GM18867 (cell line): Measurements from ENCODE around the gene AXIN1.
"Not testable (repeated sequence)": the region's sequence is repeated elsewhere in the genome, so short reads cannot be mapped to it uniquely, and the experiment has no call there.

Experiments
- ATAC-seq: cut with Tn5 transposase; IDR thresholded peaks from one replicate; pipeline ENCODE4 v1.9.1; 2021; ENCODE audit warnings: mild to moderate bottlenecking, moderate library complexity; ENCODE audit not compliant: unreplicated experiment

The AXIN1 gene

DNA sequence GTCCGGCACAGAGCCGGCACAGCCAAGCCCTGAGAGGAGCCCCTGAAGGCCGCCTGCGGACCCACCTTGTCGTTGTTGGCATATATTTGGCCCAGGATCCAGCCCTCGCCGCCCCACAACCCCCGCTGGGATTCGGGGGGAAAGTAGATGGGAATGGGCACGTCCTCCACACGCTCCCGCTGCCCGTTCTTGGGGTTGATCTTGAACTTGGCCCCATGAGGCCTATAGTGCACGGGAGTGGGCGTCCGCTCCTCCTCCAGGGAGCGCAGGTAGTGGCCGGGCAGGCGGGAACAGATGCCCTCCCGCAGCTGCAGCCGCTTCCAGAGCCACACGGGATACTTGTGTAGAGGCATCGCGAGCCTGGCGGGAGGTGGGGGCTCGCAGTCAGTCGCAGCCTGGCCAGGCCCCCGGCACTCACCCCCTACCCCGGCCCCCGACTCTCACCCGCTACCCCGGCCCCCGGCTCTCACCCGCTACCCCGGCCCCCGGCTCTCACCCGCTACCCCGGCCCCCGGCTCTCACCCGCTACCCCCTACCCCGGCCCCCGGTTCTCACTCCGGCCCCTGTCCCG, 17.4 kb upstream of the AXIN1 start:
- no peak for ATAC-seq

DNA sequence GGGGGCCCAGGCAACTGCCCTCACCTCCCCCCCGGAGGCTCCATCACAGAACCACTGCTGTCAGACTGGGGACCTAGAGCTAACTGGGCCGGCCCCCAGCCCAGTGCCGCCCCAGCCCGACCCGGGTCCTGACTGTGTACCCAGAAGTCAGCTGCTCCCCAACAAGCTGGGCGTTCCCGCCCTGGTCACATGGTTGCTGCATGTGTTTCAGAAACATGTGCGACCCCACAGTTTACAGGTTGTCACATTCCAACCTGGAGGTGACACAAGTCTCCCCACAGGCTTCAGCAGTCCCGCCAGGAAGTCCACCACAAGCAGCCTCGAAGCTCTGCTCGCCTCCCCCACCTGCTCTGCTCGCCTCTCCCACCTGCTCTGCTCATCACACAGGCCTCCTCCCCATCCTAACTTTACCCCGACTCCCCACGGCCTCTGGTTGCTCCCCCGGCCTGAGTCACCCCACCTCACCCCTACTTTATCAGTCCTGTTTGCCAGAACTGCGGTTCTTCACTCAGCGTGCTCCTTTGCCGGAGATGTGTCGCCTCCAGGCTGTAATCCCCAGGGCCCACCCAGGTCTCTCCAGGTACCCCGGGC, 16.8 kb upstream of the AXIN1 start:
- ATAC-seq: no peak

DNA sequence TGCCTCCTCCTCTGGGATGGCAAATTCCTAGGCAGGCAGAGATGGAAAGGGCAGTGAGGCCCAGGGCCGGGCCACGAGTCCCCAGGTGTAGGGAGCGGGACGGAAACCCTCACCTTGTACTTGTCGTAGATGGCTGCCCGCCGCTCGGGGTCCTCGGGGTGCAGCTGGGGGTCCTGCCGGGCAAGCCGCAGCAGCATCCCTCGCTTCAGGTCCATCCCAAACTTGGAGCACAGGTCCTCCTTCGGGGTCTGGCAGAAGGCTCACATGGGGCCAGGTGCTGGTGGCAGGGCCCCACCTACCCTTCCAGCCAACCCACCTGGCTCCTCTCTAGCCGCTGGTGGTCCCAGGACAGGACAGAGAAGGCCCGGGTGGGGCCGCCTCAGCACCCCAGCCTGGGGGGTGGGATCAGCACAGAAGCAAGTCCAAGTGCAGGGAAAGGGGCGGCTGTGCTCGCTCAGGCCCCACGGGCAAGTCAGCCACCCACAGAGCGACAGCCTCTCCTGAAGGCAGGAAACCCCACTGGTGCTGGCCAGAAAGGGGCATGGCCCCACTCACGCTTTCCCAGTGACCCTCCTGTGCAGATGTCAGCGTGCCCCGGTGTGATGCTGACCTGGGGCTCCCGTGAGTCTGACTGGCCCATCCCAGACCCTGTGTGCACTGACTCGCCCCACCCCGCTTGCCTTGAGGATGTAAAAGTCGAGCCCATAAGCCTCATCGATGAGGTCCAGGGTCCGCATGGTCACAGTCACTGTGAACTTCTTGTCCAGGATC, 16.1 kb upstream of the AXIN1 start:
- no peak for ATAC-seq

DNA sequence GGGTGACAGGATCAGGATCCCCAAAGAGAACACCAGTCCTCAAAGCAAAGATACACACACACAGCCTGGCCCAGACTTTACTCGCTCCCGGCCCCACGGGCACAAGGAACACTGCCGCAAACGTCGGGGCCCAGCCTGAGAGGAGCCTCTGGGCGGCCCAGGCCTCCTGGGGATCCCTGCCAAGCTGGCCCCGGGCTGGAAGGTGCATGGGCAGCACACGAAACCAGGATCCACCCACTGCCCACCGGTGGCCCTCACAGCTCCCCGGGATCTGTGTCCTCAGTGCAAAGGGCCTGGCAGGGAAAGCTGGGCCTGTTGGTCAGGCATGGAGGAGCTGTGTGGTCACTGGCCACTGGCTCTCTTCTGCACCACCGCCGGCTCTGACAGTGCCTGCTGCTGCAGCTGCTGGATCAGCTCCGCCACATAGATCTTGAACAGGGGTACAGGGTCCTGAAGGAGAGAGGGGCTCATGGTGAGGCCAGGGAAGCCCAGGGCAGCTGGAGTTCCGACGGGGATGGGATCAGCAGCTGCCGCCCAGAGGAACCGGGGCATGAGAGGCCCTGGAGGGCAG, 14.9 kb upstream of the AXIN1 start:
- ATAC-seq: no peak

DNA sequence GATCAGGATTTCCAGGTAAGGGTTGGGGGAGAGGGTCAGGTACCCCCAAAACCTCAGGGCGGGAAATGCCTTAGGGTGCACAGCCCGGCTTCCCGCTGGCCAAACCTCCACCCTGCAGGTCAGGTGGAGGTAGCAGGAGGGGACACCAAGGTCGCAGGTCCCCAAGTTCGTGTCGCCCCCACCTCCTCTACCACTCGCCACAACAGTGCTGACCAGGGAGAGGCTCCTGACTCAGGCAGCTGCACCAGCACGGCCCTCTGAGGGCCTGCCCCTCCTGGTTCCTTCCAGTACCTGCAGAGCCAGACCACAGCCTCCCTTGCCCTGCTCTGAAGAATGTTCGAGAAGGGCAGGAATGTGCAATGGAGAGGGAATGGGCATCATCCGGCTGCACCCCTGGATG, 14.0 kb upstream of the AXIN1 start:
- ATAC-seq: no peak

DNA sequence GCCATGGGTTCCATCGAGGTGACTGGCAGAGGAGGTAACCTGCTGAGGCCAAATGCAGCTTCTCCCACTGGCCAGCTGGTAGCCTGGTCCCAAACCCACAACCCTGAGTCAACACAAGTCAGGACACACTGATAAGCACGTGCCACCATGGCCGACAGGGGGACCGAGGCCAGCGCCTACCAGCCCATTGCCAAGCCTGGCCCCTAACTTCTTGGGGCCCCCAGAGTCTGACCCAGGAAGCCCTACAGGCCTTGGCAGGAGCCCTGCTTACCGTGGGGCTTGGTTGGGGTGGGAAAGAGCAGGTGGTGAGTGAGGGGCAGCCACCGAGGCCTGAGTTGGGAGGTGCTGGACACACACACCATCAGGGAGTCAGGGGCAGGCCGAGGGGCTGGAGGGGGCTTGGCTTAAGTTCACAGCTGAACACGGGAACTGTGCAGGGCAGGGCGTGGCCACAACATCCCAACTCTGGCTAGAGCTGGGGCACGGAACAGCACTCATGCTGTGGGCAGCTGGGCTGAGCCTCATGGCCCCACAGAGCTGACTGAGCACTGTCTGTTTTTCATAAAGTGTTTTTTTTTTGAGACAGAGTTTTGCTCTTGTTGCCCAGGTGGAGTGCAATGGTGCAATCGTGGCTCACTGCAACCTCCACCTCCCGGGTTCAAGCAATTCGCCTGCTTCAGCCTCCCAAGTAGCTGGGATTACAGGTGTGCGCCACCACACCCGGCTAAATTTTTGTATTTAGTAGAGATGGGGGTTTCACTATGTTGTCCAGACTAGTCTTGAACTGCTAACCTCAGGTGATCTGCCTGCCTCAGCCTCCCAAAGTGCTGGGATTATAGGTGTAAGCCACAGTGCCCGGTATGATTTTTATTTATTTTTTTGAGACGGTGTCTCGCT, 12.3 kb upstream of the AXIN1 start:
- no peak for ATAC-seq

DNA sequence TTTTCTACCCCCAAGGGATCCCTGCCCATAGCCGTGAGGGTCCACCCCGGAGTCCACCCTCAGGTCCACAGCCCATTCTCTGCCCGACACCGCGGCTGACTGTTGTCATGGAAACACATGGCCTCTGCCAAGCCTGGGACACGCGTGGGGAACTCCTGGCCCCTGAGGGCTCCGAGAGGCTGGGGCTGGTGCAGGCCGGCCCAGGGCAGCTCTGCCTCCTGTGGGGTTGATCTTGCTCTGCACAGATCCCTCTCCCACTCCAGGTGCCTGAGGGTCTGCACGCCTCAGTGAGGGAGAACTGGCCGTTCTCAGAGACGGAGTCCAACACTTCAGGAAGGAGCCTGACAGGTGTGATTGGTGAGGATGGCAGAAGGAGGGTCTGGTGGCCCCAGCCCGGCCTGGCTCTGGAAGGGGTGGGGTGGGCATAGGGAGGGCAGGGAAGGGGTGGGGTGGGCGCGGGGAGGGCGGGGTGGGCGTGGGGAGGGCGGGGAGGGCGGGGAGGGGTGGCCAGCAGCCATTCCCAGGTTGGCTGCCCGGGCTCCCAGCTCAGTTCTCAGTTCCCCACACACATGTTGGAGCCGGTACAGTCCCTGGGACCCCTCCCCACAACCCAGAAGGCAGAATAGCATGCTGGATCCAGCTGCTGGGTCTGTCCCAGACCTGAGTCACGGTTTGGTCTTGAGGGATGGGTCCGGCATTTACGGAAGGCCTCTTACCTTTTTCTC, 11.4 kb upstream of the AXIN1 start:
- ATAC-seq: no peak

DNA sequence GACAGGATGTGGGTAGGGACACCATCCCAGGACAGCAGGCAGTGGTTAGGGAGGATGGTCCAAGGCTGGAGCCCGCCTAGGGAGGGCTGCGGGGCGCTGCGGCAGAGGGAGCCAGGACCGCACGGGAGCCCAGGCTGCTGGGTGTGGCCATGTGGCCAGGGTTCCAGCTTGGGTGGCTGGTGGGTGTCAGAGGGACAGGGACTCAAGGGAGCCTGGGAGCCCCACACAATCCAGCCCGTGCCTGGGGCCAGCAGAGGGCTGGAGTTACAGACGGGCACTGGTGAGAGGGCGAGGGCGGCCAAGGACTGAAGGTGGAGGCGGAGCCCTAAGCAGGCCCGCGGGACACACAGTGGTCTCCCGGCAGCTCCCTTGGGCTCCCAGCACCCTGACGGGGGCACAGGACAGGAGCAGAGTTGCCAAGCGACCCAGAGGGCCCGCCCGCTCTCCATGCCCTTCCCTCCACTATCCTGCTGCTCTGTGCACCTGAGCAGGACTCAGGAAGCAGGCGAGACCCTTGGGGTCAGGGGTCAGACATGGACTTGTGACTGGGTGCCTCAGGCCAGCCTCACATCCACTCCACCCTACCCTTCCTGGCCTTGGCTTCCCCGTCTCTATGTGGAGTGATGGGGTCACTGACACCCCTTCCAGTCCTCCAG, 10.7 kb upstream of the AXIN1 start:
- ATAC-seq: no peak

DNA sequence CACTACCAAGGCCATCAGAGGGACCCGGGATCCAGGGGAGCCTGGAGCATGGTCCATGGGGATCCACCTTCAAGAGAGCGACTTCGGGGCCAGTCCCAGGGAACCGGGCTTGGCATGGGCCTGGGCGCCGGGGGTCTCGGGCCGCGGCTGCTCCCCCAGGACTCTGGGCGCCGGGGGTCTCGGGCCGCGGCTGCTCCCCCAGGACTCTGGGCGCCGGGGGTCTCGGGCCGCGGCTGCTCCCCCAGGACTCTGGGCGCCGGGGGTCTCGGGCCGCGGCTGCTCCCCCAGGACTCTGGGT, 10.1 kb upstream of the AXIN1 start:
- ATAC-seq: not testable (repeated sequence)

DNA sequence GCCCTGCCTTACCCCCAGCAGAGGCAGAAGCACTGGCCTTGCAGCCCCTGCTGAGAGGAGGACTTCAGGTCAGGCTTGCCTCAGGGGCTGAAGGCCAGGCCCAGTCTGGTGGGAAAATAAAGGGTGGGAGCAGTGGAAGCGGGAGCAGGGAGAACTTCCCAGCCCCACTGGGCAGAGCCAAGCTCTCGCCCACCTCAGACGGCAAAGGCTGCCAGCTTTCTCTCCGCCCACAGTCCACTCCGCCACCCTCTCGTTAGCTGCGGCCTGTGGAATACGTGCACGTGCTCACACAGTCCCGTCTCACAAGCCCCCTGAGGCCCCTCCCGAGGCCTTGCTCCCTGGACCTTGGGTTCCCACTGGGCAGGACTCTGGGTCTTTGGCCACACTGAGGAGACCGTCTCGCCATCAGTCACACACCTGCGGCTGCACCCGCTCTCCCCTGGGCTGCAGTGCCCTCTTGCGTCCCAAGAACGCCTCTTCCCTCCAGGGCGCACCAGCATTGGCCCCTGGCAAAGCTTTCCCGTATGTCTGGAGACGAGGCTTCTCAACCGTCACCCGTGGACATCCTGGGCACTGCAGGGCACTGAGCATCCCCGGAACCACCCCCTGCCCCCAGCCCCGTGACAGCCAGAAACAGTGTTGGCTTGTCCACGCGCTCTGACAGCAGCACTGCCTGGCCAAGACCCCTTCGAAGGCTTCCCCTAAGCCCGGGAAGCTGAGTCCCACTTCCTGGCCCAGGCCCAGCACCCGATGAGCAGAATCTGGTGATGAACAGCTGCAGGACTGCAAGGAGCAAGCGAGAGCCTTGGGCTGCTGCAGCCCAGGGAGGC, 9.6 kb upstream of the AXIN1 start:
- ATAC-seq: peak; percentile 48

DNA sequence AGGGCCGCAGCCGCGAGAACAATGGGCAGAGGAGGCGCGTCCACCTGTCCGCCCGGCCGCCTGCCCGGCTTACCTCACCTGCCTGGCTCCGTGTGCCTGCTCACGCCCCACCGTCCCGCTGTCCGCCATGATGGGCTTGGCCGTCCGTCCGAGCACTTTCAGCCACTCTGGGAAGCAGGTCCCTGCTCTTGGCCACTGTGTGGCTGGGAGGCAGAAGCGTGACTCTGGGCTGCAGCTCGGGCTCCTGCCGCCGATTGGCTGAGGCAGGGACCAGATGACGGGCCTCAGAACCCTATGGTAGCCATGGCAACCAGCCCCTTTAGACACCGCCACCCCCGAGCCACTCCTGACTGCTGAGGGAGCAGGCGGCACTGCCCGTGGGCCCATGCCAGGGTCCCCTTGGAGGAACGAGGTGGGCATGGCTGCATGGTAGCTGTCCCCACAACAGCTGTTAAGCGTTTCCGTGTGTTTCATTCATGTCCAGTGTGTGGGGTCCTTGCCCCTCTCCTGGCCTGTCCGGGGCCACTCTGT, 8.9 kb upstream of the AXIN1 start:
- ATAC-seq: no peak

DNA sequence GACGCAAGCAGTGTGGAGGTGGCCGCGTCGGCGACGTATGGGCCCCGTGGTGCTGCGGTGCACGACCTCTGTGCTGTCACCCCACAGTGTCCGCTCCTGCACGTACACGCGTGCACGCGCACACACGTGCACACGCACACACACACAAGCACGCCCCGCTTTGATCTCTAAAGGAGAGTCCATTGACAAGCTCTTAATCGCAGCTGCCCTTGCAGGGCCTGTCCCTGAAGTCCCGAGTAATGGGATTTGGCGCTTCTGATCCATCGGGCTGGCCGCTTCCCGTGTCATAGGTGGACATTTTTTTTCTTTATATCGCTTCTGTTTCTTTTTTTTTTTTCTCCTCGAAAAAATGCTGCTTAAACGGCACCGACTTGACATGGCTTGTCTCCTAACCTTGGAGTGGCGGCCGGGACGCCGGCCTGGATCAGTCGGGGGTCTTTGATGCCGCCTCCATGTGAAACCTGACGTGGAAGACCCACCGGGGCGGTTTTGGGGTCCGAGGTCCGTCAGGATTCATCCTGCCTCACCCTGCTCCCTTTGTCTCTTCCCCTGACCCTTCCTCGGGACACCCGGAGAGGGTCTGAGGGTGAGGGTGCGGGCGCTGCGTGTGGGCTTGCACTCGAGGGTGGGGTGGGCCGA, 8.3 kb upstream of the AXIN1 start:
- ATAC-seq: no peak

DNA sequence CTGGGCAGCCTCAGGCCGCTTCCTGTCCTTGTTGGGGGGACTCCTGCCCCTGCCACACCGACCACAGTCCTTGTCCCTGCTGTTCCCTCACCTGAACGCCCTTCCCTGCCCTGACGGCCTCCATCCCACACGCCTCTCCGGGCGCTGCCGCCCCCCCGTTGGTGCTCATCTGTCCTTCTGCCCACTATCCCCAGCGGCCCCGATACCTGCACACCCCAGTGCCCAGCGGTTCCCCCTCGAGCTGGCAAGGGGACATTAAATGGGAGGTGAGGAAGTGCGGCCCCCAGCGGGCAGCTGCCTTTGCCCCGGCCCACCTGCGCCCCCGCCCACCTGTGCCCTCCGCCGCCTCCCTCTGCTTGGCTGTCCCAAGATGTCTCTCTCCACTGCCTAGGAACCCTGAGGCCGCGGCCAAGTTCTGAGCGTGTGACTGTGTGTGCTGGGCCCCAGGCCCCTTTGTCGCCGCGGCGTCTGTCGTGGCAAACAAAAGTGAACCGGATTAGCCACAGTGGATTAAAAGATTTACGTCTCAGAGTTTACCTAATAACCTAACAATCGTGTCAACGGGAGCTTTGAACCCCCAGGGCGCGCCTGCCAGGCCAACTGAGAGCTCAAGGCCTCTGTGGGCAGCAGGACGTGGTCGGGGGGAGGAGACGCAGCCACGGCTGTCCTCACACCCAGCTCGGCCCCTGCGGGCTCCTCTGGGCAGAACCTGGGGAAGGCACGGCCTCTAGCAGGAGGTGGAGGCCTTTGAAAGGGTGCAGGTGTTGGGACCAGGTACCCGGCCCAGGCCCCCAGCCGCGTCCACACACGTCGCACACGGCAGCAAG, 7.6 kb upstream of the AXIN1 start:
- no peak for ATAC-seq

DNA sequence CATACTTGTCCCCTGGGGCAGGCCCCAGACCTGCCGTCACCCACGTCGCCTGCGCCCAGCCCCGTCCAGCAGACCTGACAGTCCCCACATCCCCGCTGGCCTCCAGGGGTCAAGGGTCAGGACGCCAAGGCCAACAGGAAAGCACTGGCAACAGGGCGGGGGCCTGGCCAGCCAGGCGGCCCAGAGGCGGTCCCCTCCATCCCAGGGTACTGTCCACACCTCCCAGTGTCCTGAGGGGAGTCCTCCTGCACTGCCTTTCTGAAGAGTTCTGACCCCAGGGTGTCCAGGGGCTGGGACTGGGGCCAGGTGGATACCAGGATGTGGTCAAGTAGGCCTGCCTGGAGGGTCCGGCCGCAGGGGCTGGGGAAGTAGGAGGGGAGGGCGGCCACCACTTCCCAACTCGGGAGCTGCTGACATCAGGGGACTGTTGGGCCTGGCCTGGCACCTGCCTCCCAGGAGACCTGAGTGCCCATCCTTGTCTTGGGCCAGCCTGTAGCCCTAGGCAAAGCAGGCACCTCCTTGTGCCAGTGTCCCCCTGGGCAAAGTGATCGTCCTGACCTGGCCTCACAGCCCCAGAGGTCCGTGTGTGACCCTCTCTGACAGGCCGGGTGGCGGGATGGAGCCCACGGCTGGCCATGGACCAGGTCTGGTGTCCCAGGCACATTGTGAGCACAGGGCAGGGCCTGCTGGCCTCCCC, 6.7 kb upstream of the AXIN1 start:
- ATAC-seq: no peak

DNA sequence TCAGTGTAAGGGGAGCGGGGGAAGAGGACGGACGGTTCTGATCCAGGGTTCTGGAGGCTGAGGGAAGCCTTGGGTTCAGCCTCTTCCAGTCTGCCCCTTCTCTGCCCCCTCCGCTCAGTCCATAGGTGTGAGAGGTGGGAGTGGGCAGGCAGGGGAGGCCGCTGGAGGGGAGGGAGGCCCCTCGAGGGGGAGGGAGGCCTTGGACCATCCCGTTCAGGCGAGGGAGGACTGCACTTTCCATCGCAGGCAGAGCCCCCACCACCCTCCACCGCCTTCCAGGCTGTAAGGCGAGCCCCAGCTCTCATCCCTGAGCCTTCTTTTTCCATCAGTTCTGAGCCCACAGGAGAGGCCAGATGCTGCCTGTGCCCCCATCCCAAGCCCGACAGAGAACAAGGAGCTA, 4.2 kb upstream of the AXIN1 start:
- no peak for ATAC-seq

DNA sequence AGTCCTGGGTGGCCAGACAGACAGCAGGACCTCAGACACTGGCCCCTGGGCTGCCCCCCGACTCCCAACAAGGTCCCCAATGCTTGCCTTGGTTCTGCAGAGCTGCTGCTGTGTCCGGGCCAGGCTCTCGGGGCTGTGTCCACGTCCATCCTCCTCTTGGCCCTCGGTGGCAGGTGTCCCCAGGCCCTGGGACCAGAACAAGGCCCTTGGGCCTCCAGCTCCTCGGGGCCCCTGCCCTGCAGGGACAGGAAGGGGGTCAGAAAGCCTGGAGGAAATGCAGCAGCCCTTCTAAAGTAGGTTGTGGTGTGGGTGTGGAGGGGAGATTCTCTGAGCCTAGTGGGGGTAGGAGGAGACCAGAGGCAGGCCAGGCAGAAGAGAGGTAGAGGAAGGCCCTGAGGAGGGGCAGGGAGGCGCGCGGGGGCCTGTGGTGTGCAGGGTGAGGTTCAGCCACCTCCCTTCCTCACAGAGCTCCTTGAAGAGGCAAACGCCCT, 2.5 kb upstream of the AXIN1 start:
- no peak for ATAC-seq

DNA sequence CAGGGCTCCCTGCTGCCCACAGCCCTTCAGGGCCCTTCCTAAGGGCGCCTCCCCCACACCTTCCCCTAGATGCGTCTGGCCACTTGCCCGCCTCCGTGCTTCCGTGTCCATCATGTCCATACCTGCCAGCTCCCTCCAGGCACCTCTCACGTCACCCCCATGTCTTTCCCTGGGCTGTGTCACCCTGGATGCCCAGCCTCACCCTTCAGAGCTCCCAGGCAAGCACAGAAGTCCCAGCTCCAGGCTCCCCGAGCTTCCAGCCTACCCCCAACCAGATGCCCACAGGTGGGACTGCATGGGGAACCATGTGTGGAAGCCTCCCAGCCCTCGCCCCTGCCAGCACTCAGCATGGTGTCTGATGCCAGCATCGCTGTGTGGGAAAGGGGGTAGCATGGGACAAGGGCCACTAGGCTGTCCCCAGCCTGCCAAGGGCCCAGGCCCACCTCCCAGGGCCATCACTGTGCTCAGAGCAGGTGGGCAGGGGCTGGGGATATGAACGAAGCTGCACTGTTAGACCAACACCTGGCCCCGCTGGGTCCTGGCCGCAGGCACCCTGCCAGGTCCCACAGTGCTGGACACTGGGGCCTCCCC, 1.9 kb upstream of the AXIN1 start:
- ATAC-seq: no peak
